ENCODE results near the gene ZNF335. TPM values are rescaled to one million over a fixed set of nuclear protein-coding genes. Genes with fewer than 3 reads are reported as not detected.

Gene ZNF335
- polyA plus RNA-seq, 1 experiment = 9.9 TPM

DNA sequence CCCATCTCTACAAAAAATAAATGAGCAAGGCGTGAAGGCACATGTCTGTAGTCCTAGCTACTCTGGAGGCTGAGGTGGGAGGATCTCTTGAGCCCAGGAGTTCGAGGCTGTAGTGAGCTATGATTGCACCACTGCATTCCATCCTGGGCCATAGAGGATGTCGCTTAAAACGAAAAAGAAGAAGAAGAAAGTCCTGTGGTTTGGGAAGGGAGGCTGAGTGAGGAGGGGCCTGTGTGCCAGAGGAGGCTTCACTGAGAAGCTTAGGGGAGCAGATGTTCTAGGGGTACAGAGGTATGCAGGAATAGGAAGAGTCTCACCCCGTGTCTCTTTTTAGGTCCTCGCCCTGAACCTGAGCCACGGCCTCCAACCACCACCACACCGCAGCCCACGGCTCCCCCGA lies 40.9 kb upstream of the ZNF335 start:
- ChIA-PET CTCF (interaction anchor here (0.6 to 4.0 kb wide), 22 partner anchors 8 to 451 kb away, joined by 3 to 30 read pairs (median 6); no protein-coding TSS in a partner anchor), POLR2A (no interaction called here)
- peaks cover 47% of the 10 kb centered on the region for H3K27me3 ChIP-seq (ENCODE audit: control insufficient read depth, insufficient read depth, low read length)
- no peaks in the 10 kb centered on the region for H3K36me3 ChIP-seq (ENCODE audit: control insufficient read depth, insufficient read depth, low read length)
- H3K4me3 ChIP-seq (ENCODE audit: low read depth, low read length) = no peak overlapping the region
- no peak for DNase-seq (ENCODE audit: low read depth)
- TF ChIP-seq, protein P1, sequence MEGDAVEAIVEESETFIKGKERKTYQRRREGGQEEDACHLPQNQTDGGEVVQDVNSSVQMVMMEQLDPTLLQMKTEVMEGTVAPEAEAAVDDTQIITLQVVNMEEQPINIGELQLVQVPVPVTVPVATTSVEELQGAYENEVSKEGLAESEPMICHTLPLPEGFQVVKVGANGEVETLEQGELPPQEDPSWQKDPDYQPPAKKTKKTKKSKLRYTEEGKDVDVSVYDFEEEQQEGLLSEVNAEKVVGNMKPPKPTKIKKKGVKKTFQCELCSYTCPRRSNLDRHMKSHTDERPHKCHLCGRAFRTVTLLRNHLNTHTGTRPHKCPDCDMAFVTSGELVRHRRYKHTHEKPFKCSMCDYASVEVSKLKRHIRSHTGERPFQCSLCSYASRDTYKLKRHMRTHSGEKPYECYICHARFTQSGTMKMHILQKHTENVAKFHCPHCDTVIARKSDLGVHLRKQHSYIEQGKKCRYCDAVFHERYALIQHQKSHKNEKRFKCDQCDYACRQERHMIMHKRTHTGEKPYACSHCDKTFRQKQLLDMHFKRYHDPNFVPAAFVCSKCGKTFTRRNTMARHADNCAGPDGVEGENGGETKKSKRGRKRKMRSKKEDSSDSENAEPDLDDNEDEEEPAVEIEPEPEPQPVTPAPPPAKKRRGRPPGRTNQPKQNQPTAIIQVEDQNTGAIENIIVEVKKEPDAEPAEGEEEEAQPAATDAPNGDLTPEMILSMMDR (IDR thresholded peaks at IDR 0.05; ENCODE audit: insufficient read depth, low read depth, low read length) = no peak

DNA sequence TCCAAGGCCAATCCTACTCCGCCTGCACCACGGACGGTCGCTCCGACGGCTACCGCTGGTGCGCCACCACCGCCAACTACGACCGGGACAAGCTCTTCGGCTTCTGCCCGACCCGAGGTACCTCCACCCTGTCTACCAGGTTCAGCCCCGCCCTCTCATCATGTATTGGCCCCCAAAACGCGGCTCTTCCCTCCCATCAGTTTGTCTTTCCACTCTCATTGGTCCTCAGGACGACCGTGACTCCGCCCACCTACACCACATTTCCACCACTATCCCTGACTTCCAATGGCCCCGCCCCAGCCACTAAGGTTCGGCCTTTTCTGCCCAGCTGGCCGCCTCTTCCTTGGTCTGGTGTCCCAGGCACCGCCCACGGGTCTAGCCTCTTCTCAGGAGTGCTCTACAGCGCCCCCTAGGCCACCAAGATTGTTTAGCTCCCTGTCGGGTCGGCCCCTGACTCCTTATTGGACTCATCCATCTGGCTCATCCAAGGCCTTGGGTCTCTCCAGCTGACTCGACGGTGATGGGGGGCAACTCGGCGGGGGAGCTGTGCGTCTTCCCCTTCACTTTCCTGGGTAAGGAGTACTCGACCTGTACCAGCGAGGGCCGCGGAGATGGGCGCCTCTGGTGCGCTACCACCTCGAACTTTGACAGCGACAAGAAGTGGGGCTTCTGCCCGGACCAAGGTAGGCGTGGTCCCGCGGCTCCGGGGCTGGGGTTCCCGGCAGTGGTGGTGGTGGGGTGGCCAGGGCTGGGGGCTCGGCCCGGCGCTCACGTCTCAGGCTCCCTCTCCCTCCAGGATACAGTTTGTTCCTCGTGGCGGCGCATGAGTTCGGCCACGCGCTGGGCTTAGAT lies 39.9 kb upstream of the ZNF335 start:
- POLR2A ChIA-PET = no interaction called here
- TF ChIP-seq, protein P1 (IDR thresholded peaks at IDR 0.05; ENCODE audit: insufficient read depth, low read depth, low read length) = peak; percentile 20; the same call in 1 of the 2 replicates
- peaks cover 47% of the 10 kb centered on the region for H3K27me3 ChIP-seq (ENCODE audit: control insufficient read depth, insufficient read depth, low read length)
- CTCF ChIA-PET = interaction anchor here (0.6 to 4.0 kb wide), 7 partner anchors 11 to 338 kb away, joined by 3 to 30 read pairs (median 4); partner anchors contain the start of gene SLC12A5
- H3K4me3 ChIP-seq (ENCODE audit: low read depth, low read length) = no peak overlapping the region
- H3K36me3 ChIP-seq (ENCODE audit: control insufficient read depth, insufficient read depth, low read length) = no peaks in the 10 kb centered on the region
- no peak for DNase-seq (ENCODE audit: low read depth)

DNA sequence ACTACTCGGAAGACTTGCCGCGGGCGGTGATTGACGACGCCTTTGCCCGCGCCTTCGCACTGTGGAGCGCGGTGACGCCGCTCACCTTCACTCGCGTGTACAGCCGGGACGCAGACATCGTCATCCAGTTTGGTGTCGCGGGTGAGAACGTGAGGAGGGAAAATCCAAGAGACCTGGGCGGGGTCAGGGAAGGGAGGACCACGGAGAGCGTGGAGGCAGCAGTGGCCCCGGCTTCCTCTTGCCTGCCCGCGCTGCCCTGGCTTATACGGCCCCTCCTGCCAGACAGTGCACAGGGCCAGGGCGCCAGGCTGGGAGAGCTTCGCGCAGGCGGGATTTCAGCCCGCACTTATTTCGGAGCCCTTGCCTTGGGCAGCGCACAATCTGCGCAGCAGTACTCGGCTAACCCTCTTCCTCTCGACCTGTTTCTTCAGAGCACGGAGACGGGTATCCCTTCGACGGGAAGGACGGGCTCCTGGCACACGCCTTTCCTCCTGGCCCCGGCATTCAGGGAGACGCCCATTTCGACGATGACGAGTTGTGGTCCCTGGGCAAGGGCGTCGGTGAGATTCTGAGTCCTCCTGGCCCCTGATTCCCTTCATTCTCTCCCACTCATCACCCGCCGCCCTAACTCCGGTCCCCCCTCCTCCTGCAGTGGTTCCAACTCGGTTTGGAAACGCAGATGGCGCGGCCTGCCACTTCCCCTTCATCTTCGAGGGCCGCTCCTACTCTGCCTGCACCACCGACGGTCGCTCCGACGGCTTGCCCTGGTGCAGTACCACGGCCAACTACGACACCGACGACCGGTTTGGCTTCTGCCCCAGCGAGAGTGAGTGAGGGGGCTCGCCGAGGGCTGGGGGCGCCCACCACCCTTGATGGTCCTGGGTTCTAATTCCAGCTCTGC lies 38.7 kb upstream of the ZNF335 start:
- no peak for DNase-seq (ENCODE audit: low read depth)
- no peak overlapping the region for H3K4me3 ChIP-seq (ENCODE audit: low read depth, low read length)
- TF ChIP-seq, protein P1 (IDR thresholded peaks at IDR 0.05; ENCODE audit: insufficient read depth, low read depth, low read length) = no peak
- peaks cover 50% of the 10 kb centered on the region for H3K27me3 ChIP-seq (ENCODE audit: control insufficient read depth, insufficient read depth, low read length)
- CTCF ChIA-PET = interaction anchor here (0.9 to 4.0 kb wide), 4 partner anchors 10 to 339 kb away, joined by 3 to 30 read pairs (median 4); no protein-coding TSS in a partner anchor
- POLR2A ChIA-PET = no interaction called here
- H3K36me3 ChIP-seq (ENCODE audit: control insufficient read depth, insufficient read depth, low read length) = no peaks in the 10 kb centered on the region

DNA sequence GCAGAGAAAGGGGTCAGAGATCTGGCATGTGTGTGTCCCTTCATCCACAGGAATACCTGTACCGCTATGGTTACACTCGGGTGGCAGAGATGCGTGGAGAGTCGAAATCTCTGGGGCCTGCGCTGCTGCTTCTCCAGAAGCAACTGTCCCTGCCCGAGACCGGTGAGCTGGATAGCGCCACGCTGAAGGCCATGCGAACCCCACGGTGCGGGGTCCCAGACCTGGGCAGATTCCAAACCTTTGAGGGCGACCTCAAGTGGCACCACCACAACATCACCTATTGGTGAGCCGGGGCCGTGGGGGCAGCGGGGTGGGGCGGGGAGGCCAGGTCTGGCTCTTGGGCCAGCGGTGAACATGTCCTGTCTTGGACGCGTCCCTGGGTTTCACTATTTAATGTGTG lies 37.8 kb upstream of the ZNF335 start:
- Histone ChIP-seq H3K36me3 (ENCODE audit: control insufficient read depth, insufficient read depth, low read length) (no peaks in the 10 kb centered on the region), H3K27me3 (ENCODE audit: control insufficient read depth, insufficient read depth, low read length) (peaks cover 53% of the 10 kb centered on the region), H3K4me3 (ENCODE audit: low read depth, low read length) (no peak overlapping the region)
- TF ChIP-seq, protein P1 (IDR thresholded peaks at IDR 0.05; ENCODE audit: insufficient read depth, low read depth, low read length) = no peak
- ChIA-PET CTCF (interaction anchor here (0.8 to 1.2 kb wide), 2 partner anchors 11 to 23 kb away, joined by 3 read pairs; no protein-coding TSS in a partner anchor), POLR2A (no interaction called here)
- DNase-seq (ENCODE audit: low read depth) = no peak

DNA sequence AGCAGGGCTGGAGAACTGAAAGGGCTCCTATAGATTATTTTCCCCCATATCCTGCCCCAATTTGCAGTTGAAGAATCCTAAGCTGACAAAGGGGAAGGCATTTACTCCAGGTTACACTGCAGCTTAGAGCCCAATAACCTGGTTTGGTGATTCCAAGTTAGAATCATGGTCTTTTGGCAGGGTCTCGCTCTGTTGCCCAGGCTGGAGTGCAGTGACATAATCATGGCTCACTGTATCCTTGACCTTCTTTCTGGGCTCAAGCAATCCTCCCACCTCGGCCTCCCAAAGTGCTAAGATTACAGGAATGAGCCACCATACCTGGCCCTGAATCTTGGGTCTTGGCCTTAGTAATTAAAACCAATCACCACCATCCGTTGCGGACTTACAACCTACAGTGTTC lies 35.7 kb upstream of the ZNF335 start:
- no peaks in the 10 kb centered on the region for H3K36me3 ChIP-seq (ENCODE audit: control insufficient read depth, insufficient read depth, low read length)
- ChIA-PET POLR2A (no interaction called here), CTCF (interaction anchor here (1.9 kb wide), 1 partner anchor 21 kb away, joined by 6 read pairs; no protein-coding TSS in a partner anchor)
- no peak for DNase-seq (ENCODE audit: low read depth)
- TF ChIP-seq, protein P1 (IDR thresholded peaks at IDR 0.05; ENCODE audit: insufficient read depth, low read depth, low read length) = no peak
- H3K4me3 ChIP-seq (ENCODE audit: low read depth, low read length) = no peak overlapping the region
- H3K27me3 ChIP-seq (ENCODE audit: control insufficient read depth, insufficient read depth, low read length) = peaks cover 53% of the 10 kb centered on the region
